Measurements from ENCODE around the gene SND1.

The SND1 gene

DNA sequence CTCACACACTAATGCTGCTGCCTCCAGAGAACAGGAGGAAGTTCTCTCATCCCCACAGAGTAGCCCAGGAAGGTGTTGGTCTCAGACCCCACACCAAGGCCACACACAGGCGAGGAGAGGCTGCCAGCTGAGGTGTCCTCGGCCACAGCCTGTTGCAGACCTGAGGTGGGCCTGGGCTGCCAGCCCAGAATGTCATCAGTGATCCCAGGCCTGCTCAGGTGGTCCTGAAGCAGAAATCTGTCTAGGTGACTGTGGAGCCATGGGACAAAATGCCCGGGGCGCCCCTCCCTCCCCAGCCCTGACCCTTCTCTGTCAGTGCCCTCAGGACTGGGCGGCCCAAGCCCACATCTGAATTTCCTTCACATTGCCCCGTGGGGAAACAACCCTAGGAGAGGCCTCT lies 422.7 kb downstream of the SND1 start:
- Histone ChIP-seq H3K36me3 (replicated peaks) (peaks cover 4% of the 10 kb centered on the region), H3K27ac (no peak overlapping the region), H3K4me3 (ENCODE audit: low read depth, low read length) (no peak overlapping the region), H3K27me3 (replicated peaks) (no peaks in the 10 kb centered on the region)
- TF ChIP-seq CTCF (IDR thresholded peaks at IDR 0.05; ENCODE audit: low read depth, low read length, missing control alignments): no peak
- in situ Hi-C loops (cut with HindIII; ENCODE audit: low pct_ligation_motif_present, low sequenced_read_pairs): no loop called here
- DNase-seq: no peak

DNA sequence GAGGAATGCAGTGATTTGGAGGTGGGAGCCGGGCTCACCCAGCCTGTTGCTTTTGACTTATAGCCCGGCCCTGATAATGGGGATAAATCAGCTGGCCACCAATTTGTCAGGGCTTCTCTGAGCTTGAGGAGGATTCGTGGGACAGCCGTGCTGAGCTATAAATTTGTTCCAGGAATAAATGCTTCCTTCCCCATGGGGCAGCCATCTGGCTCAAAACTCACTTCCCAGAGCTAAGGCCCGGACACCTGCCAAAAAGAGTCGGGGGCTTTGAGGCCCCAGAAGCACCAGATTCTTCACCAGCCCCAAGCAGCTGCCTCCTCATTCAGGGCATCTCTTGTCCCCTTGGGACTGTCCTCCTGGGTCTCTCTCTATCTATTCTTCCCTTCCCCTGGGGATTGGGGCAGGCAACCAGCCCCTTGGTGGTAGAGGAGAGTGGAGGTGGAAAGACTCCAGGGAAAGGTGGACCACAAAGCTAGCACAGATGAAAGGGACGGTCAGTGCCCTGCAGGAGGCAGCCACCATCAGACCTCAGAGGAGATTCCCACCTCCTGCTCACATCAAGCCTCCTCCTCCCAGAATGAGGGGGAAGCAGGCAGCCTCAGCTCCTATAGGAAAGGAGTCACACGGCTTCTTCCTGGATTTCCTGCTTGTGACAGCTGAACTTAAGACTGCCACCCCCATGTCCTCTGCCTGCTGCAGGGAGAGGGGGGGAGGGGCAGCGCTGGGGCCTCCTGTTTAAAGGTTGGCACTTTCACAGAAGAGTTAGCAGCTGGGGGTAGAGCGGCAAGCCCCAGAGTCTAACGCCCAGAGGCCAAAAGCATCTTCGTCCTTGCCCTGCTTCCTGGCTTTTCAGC lies 423.5 kb downstream of the SND1 start:
- Histone ChIP-seq H3K27ac (no peak overlapping the region), H3K36me3 (replicated peaks) (peaks cover 11% of the 10 kb centered on the region), H3K4me3 (ENCODE audit: low read depth, low read length) (no peak overlapping the region), H3K27me3 (replicated peaks) (no peaks in the 10 kb centered on the region)
- in situ Hi-C loops (cut with HindIII; ENCODE audit: low pct_ligation_motif_present, low sequenced_read_pairs): no loop called here
- no peak for TF ChIP-seq CTCF (IDR thresholded peaks at IDR 0.05; ENCODE audit: low read depth, low read length, missing control alignments)
- DNase-seq: no peak

DNA sequence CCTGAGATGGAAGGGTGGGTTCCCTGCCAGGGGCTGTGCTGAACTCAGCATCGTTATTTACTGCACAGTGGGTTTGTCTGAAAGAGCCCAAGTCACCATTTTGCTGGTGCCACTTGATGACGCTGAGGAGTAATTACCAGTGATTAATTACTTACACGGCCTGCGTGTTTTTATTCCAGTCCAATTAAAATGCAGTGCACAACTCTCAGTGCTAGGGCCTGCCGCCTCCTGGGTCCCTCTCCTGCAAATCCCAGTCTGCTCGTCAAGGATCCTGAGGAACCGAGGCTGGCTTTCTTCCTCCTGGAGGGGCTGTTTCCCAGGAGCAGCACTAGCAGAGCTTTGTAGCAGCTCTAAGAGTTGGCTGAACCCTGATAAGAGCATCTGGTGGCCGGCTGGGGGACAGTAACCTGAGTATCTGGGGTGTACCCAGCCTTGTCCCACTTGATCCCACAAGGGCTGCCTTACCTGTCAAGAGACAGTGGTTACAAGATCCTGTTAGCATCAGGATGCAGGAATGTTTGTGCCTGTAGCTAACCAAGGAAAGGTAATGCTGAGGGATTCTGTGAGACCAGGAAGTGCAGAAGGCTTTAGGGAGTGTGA lies 424.3 kb downstream of the SND1 start:
- H3K4me3 ChIP-seq (ENCODE audit: low read depth, low read length): no peak overlapping the region
- no peak overlapping the region for H3K27ac ChIP-seq
- no peak for DNase-seq
- H3K36me3 ChIP-seq (replicated peaks): peaks cover 13% of the 10 kb centered on the region
- H3K27me3 ChIP-seq (replicated peaks): no peaks in the 10 kb centered on the region
- in situ Hi-C loops (cut with HindIII; ENCODE audit: low pct_ligation_motif_present, low sequenced_read_pairs): no loop called here
- no peak for TF ChIP-seq CTCF (IDR thresholded peaks at IDR 0.05; ENCODE audit: low read depth, low read length, missing control alignments)

- no peaks in the 10 kb centered on the region for H3K27me3 ChIP-seq (replicated peaks)
- H3K36me3 ChIP-seq (replicated peaks): peaks cover 18% of the 10 kb centered on the region
- H3K4me3 ChIP-seq (ENCODE audit: low read depth, low read length): no peak overlapping the region
- in situ Hi-C loops (cut with HindIII; ENCODE audit: low pct_ligation_motif_present, low sequenced_read_pairs): no loop called here
- TF ChIP-seq CTCF (IDR thresholded peaks at IDR 0.05; ENCODE audit: low read depth, low read length, missing control alignments): no peak
- DNase-seq: no peak
- no peak overlapping the region for H3K27ac ChIP-seq
Observed at GRCh38 chr7:128076796-128077271, 424.8 kb downstream of the SND1 start.

- in situ Hi-C loops (cut with HindIII; ENCODE audit: low pct_ligation_motif_present, low sequenced_read_pairs): no loop called here
- no peak overlapping the region for H3K4me3 ChIP-seq (ENCODE audit: low read depth, low read length)
- no peak for TF ChIP-seq CTCF (IDR thresholded peaks at IDR 0.05; ENCODE audit: low read depth, low read length, missing control alignments)
- peaks cover 24% of the 10 kb centered on the region for H3K36me3 ChIP-seq (replicated peaks)
- no peak overlapping the region for H3K27ac ChIP-seq
- DNase-seq: no peak
- H3K27me3 ChIP-seq (replicated peaks): no peaks in the 10 kb centered on the region
Observed at GRCh38 chr7:128078309-128078708, 426.3 kb downstream of the SND1 start.
